GM21723 (cell line): Measurements from ENCODE around the gene AMDHD1.
"Not testable (repeated sequence)": the region's sequence is repeated elsewhere in the genome, so short reads cannot be mapped to it uniquely, and the experiment has no call there.

Experiments used
- ATAC-seq: cut with Tn5 transposase; IDR thresholded peaks from one replicate; pipeline ENCODE4 v1.9.1; 2021; ENCODE audit warnings: mild to moderate bottlenecking, moderate library complexity; ENCODE audit not compliant: unreplicated experiment

AMDHD1 gene

DNA sequence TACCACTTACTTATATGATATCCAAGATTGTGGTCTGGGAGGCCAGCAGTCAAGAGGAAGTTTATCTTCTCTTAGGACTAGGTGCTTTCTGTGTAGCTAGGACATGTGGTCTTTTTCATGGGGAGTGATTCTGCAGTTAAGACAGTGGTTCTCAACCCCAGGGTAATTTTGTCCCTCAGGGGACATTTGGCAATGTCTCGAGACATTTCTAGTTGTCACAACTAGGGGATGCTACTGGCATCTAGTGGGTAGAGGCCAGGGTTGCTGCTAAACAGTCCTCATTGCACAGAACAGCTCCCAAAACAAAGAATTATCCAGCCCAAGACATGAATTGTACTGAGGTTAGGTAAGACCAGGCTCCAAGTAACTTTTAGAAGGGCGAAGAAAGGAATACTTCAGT lies 20.0 kb downstream of the AMDHD1 start:
- ATAC-seq, result no peak

- ATAC-seq, result no peak
Measured at GRCh38 chr12:95966287-95966870, 23.2 kb downstream of the AMDHD1 start.

- no peak for ATAC-seq
Measured at GRCh38 chr12:95967301-95967700, 24.2 kb downstream of the AMDHD1 start.

DNA sequence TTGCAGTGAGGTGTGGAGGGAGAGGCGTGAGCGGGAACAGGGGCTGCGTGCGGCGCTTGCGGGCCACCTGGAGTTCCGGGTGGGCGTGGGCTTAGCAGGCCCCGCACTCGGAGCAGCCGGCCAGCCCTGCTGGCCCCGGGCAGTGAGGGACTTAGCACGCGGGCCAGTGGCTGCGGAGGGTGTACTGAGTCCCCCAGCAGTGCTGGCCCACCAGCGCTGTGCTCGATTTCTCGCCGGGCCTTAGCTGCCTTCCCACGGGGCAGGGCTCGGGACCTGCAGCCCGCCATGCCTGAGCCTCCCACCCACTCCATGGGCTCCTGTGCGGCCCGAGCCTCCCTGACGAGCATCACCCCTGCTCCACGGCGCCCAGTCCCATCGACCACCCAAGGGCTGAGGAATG lies 26.0 kb downstream of the AMDHD1 start:
- ATAC-seq, result not testable (repeated sequence)

DNA sequence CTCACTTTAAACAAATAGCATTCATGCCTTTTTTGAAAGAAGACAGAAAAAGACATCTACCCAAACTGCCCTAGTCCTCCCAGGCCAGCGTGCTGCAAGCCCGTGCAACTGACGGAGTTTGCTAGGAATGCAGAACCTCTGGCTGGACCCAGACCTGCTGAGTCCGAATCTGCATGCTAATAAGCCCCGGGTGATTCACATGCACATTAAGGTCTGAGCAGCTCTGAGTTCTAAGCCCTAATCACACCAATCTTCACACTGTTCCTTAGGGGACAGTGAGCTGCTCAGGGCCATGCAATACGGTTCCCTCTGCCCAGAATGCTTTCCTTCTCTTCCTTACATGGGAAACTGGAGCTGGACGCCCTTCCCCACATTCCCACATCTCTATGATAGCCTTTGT lies 27.8 kb downstream of the AMDHD1 start:
- no peak for ATAC-seq

DNA sequence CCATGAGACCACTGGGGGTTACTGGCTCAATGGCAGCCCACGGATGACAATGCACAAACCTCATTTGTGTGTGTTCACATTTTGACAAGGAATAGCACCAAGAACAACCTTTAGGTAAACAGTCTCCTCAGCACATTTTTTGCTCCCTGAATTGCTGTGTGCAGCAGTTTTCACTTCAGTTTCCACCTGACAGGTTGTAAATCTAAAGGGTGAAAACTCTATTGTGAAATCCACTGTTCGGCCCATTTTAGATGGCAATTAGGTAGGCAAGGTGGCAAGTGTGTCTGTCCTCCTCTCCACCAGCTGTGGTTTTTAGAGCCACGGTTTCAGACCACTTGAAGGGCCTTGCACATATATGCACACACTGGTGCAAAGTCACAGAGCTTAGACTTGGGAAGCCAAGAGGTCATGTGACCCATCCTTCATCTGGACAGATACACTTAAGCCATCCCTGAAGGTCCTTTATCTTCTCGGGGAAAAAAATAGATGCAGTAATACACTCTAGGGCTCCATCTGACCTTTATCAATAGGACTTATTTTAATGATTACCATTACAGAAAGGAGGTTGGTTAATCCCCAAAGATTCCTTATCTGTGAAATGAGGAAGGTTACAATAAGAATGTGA lies 29.8 kb downstream of the AMDHD1 start:
- ATAC-seq, result no peak

- ATAC-seq, result no peak
Measured at GRCh38 chr12:95974358-95974757, 31.2 kb downstream of the AMDHD1 start.

DNA sequence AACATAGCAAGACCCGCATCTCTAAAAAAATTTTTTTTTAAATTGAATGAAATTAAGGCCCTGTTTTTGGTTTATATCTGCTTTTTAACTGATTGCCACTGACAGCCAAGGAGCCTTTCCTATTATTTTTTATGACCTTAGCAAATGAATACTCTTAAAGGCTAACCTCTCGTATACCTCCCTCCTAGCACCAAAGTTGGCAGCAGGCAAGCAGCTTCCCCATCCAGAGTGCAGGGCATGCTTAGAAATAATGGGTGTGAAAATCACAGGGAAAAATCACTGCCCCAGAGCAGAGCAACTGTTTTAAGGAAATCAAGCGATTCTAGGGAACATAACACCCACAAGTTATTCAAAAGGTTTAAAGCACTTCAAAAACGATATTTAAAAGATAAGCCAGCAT lies 32.4 kb downstream of the AMDHD1 start:
- no peak for ATAC-seq

- ATAC-seq, result no peak
Measured at GRCh38 chr12:95976416-95976832, 33.3 kb downstream of the AMDHD1 start.

DNA sequence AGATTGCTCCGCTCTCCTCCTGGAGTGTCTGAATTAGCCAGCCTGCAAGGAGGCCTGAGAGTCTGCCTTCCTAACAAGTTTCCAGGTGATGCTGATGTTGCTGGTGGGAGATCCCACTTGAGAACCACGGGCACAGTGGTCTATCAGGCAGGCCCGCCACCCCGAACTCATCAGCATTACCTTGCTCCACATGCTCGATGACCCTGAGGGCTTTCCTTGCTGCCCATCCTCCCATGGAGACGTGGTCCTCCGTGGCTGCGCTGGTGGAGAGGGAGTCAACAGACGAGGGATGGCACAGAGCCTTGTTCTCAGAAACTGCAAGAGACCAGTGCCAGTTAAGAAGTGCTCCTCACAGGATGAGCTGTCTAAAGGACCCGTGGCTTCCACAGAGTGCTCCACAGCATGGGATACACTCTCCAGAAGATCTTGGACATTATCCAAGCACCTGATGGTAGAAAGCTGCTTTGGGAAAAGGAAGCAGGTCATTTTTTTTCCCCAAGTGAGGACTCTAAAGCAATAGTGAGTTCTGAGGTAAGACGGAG lies 34.7 kb downstream of the AMDHD1 start:
- no peak for ATAC-seq

GRCh38 chr12:95978351-95978750 lies 35.2 kb downstream of the AMDHD1 start:
- ATAC-seq, result no peak

DNA sequence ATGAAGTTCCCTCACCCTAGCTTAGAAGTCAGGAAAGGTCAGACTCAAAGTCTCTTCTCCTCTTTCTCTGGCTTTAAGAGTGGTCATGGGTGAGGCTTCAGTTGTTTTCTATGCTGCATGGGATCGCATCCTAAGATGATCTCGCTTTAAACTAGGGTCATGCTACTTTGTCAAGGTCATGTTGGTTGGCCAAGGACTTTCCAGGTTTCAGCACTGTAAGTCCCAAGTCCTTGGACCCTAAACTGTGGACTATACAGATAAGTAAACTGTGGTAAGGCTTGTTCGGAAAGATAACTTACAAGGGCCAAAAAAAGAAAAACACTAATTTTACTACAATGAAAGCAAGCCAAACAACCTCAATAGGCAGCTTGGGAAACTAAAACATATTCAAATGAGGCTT lies 35.6 kb downstream of the AMDHD1 start:
- ATAC-seq, result no peak

- ATAC-seq, result no peak
Measured at GRCh38 chr12:95980437-95980836, 37.3 kb downstream of the AMDHD1 start.

GRCh38 chr12:95982602-95983001 lies 39.5 kb downstream of the AMDHD1 start:
- no peak for ATAC-seq

DNA sequence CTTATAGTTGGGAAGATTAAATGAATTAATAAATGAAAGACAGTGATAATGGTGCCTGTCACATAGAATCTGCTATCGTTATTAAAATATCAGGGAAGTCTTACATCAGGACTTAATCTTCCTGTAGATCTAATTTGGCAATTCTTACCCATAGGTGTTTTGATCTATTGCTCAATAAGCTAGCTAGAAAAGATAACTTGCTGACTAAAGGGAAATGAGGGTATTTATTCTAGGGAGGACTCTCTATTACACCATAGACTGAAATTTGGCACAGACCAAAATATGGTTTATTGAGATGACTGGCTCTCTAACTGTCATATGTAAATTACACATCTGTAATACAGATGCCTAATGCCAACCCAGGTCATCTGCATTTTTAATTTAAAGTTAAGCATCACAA lies 41.6 kb downstream of the AMDHD1 start:
- no peak for ATAC-seq

GRCh38 chr12:95986635-95987570 lies 43.8 kb downstream of the AMDHD1 start:
- ATAC-seq, result no peak

- ATAC-seq, result no peak
Measured at GRCh38 chr12:95988506-95989275, 45.6 kb downstream of the AMDHD1 start.

- no peak for ATAC-seq
Measured at GRCh38 chr12:95989504-95990123, 46.5 kb downstream of the AMDHD1 start.

GRCh38 chr12:95990136-95990535 lies 47.0 kb downstream of the AMDHD1 start:
- no peak for ATAC-seq

GRCh38 chr12:95993907-95994306 lies 50.8 kb downstream of the AMDHD1 start:
- no peak for ATAC-seq
